Skeletal muscle cell (primary cell): Measurements from ENCODE around the gene TENM3.

ENCODE experiments used
- DNase-seq: peaks from one replicate; pipeline ENCODE4 v3.0.0-alpha.2; 2010; ENCODE audit warnings: low read depth
- H3K4me3 ChIP-seq: 2 replicates; pipeline ENCODE4 v1.5.1; 2011; ENCODE audit warnings: low read depth, mild to moderate bottlenecking, control low read depth, low read length, moderate library complexity

Gene TENM3

DNA sequence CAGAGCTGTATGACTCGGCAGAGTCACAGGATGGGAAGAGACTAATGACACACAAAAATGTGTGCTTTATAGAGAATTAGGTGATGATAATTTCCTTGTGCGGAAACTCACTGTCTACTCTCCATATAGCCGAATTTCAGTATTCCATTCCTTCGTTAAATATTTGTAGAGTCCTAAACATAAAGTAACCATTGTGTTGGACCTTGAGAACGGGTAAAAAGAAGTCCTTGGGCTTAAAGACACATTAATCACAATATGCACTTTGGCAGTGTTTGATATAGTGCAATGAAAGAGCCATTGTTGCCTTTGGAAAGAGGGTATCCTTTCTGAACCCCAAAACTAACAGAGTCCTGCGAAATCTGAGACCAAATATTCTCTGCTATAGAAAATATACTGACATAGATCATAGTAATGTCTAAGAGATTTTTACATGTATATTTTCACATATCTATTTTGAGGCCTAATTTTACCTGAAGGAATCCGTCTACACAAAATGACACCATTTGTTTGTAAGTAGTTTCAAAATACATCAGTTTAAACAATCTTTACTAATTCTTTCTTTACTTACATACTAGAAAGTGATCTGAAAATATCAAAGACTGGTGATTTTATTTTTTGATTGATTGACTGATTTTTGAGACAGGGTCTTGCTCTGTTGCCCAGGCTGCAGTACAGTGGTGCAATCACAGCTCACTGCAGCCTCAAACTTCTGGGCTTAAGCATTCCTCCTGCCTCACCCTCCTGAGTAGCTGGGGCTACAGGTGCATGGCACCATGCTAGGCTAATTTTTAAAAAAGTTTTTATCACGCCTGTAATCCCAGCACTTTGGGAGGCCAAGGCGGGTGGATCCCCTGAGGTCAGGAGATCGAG lies 377.1 kb downstream of the TENM3 start:
- no peak overlapping the region for H3K4me3 ChIP-seq
- DNase-seq: no peak

DNA sequence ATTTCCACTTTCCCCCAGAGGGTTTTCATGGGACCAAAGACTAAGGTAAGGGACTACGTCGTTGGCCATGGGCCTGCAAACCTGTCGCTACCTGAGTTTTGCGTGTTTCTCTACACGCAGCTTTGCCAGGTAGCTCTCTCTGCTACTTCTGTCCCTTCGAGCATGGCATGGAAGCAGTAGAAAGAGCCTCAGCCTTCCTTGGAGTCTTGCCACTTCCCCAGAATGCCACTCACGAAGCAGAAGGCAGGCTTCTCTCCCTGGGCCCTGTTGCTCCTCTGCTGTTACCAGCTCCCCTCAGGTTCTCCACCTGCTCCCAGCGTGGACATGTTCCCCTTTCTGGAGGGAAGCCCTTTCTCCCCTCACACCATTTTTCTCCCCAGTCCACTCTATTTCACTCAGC lies 381.1 kb downstream of the TENM3 start:
- H3K4me3 ChIP-seq: no peak overlapping the region
- no peak for DNase-seq

DNA sequence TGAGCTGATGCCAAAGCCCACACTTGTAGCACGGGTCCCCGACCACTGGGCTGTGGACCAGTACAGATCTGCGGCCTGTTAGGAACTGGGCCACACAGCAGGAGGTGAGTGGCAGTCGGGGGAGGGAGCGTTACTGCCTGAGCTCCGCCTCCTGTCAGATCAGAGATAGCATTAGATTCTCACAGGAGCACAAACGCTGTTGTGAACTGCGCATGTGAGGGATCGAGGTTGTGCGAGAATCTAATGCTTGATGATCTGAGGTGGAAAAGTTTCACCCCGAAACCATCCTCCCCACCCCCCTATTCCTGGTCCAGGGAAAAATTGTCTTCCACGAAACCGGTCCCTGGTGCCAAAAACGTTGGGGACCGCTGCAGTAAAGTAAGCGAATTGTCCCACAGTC lies 382.0 kb downstream of the TENM3 start:
- H3K4me3 ChIP-seq: no peak overlapping the region
- no peak for DNase-seq

DNA sequence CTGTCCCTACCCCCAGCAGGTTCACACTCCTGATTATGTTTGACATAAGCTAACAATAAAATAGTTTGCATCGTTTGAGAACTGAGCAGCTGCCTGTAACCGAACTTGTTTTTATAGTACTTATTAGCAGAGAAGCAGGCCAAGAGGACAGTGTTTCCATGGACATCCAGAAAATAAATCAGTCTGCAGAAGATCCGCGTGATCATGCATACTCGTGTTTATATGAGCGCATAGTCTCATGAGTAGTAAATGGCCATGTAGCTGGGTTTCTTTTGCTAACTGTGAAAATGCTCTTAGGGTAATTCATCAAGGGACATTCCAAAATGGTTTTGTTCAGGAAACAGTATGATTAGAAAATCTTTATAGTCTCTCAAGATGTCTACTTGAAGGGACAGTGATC lies 384.8 kb downstream of the TENM3 start:
- DNase-seq: no peak
- H3K4me3 ChIP-seq: no peak overlapping the region

DNA sequence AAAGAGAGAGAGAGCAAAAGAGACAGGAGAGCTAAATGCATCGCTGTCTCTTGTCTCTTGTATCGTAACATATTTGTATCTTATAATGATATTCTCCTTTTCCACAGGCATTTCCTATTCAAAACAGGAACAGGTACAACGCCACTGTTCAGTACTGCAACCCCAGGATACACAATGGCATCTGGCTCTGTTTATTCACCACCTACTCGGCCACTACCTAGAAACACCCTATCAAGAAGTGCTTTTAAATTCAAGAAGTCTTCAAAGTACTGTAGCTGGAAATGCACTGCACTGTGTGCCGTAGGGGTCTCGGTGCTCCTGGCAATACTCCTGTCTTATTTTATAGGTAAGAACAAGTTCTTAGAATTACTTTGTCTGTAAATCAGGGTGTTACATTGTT lies 385.3 kb downstream of the TENM3 start:
- DNase-seq: no peak
- H3K4me3 ChIP-seq: no peak overlapping the region

DNA sequence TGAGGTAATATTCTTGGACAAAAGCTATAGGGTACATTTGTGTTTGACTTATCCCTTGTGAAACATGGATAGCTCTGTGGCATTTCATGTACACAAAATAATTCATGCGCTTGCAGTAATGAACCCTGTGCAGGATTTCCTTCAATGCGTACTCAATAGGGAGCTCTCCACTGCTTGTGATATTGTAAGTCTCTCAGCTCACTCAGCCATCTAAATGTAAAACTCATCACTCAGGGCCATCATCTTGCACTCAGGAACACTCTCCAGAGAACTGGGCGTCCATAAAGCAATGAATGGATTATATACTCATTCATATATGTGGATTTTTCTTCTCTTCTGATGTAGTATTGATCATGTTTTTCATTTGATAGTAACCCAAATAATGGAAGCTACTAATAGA lies 385.9 kb downstream of the TENM3 start:
- H3K4me3 ChIP-seq: no peak overlapping the region
- no peak for DNase-seq

DNA sequence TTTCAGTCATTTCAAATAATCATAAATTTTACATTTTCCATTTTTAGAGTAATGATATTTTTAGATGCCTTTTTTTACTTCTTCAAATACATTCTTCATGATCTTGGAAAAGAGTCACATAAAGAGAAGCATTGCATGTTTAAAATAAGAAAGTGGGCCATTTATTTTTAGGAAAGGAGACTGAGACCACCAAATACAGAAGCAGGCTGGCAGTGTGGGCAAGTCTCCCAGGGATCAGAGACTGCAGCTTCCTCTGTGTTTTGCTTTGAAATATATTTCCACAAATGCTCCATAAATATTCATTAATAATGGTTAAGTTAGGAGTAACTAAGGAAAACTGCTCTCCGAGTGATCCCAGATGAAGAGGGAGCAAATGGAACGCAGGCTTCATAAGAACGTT lies 397.3 kb downstream of the TENM3 start:
- no peak for DNase-seq

DNA sequence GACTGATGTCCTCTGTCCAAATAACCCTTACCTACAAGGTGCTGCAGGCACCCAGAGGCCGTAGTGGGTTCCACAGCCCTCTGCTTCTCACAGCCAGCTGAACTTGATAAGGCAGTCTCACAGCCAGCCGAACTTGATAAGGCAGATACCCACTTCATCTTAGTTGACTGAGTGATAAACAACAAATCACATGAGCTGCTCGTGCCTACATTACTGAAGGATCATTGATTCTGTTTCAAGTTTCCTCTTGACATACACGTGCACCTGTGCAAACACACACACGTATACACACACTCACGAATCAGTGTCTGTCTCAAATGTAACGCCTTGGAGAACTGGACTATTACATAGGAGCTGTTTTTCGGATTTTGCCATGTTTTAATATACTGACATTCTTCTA lies 397.7 kb downstream of the TENM3 start:
- H3K4me3 ChIP-seq: no peak overlapping the region
- DNase-seq: no peak

More for the DNA sequence above, 397.3 kb downstream of the TENM3 start:
- H3K4me3 ChIP-seq: no peak overlapping the region

DNA sequence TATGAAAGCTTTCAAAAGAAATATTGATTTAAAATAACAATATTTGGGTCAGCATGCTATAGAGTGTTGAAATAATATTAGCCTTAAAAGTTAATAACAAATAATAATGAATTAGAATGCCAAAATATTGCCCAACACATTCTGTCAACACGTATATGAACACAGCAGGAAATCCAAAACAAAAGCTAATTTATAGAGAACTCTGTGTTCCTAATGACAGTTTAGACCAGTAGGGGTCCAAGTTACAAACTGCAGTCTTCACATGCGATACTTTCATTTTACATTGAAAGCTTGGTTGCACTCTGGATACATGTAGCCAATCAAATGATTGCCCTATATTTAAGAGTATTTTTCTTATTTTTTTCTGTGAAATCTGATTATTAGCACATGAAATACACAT lies 399.6 kb downstream of the TENM3 start:
- H3K4me3 ChIP-seq: no peak overlapping the region
- peak; percentile 46 for DNase-seq

DNA sequence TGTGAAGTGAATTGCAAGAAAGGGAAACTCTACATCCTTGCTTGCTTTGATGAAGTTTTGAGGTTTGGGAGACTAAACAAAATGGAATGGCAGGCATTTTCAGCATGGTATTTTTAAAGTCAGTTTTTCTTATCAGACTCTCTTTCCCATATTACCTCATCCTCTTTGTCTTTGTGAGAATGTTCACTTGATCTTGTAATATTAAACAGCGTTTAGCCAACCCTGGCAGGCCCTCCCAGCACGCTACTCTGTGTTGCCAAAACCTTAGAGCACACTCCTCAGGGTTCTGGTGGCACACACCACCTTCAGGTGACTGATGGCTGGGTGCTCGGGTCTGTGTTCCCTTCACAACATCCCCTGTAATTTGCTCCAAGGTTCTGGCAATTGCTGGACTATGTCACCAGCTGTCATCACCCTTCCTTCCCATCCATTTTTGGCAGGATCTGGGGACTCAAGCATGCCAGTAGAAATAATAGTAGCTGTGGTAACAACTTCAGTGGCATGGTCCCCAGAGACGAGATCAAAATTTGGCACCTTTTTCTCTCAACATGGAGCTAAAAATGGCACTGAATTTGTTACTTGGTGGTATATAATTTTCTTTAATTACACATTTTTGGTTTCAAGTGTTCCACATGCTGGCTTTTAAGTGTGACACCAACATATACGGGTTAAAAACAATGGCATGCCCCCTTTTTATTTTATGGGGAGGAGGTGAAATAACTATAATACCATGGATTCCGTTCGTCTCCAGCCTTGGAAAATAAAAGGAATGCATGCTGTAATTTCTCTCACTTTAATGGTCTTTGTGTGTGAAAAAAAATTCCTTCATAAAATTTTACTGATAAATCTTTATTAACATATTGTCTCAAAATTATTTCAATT lies 400.8 kb downstream of the TENM3 start:
- peak; percentile 58 for DNase-seq
- no peak overlapping the region for H3K4me3 ChIP-seq

DNA sequence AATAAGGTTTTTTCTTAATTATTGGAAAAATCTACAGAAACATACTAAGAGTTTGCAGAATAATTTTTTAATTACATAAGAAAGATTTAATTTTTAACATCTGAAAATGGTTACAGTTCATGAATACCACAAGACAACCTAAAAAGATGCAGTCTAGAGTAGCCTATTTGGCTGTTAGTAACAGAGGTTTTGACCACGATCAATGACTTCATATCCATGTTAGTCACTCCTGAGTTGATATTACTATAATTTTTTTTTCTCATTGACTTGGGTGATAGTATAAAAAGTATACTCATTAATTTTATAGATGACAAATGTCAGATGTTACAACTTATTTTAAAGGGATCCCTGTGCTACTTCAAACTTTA lies 401.5 kb downstream of the TENM3 start:
- no peak overlapping the region for H3K4me3 ChIP-seq
- peak; percentile 21 for DNase-seq

DNA sequence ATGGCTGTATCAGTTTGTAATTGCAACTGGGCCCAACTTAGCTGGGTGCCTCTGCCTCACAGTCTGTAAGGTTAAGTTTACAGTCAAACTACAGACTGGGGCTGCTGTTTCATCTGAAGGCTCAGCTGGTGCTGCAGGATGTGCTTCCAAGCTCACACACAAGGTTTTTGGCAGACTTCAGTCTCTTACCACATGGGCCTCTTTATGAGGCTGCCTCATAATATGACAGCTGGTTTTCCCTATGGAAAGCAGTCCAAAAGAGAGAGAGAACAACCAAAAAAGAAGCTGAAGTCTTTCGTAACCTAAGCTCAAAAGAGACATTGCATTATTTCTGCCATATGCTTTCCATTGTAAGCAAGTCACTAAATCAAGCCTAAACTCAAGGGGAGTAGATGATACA lies 402.3 kb downstream of the TENM3 start:
- DNase-seq: peak; percentile 27
- H3K4me3 ChIP-seq: no peak overlapping the region

DNA sequence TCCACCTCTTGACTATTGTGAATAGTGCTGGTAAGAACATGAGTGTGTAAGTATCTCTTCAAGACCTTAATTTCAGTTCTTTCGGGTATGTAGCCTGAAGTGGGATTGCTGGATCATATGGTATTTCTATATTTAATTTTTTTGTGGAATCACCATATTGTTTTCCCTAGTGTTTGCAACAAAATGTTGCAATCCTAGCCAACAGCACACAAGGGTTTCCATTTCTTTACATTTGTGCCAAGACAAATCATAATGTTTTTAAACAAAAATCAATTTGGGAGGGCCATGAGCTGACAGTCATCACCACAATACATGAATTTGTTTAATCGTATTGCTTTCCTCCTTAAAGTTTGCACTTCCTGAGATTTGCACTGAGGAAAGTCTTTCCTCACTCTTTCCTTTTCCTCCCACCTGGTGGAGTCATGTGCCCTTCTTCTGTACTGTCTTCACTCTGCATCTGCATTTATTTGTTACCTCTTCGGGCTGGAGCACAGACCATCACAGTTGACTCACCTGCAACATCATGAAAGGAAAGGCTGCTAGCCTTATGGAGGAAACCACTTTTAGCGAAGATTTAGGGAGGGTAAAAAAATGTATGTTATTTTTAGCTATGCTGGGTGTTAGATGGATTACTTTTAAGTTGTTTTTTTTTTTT lies 404.6 kb downstream of the TENM3 start:
- no peak for DNase-seq
- no peak overlapping the region for H3K4me3 ChIP-seq

DNA sequence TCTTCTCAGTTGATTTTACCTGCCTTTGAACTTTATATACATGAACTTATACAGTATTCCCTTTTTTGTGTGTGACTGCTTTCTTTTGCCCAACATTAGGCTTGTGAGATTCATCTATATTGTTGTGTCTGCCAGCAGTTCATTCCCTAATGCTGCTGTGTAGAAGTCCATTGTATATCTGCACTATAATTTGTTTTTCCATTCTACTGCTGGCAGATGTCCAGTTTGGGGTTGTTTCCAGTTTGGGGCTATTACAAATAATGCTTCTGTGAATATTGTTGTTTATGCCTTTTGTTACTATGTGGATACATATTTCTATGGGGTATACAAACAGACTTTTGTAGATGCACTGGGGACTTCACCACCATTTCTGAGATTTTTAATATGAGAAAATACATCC lies 405.6 kb downstream of the TENM3 start:
- no peak overlapping the region for H3K4me3 ChIP-seq
- no peak for DNase-seq

DNA sequence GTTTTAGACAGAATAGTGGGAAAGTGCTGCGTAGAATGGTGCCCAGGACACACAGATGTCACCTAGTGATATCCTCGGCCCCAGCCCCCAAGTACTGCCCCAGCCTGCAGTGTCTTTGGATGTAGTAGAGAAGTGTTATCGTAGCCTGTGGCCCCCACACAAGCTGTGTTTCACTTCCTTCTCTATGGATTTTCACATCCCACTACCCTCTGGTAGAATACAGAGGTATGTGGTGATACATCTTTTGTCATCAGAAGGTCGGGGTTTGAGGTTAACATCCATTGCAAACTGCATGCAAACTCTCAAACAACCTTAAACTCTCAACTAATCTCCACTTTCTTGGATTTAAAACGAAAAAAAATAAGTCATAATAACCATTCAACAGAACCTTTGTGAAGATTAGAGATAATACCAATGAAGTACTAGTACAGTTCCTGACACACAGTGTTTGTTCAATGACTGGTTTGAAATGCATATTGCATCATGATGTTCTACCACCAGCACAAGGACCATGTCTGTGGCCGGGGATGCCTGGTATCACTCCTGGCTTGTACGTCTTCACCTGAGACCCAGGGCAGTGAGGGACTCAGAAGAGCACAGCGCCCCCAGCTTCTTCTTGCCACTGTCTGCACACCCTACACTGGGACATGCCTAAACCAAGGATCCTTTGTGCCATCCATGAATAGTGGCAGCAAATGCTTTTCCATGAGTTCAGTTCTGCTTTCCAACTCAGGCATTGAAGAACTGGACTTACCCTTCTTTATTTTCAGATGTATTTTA lies 406.7 kb downstream of the TENM3 start:
- peak; percentile 18 for DNase-seq
- no peak overlapping the region for H3K4me3 ChIP-seq

DNA sequence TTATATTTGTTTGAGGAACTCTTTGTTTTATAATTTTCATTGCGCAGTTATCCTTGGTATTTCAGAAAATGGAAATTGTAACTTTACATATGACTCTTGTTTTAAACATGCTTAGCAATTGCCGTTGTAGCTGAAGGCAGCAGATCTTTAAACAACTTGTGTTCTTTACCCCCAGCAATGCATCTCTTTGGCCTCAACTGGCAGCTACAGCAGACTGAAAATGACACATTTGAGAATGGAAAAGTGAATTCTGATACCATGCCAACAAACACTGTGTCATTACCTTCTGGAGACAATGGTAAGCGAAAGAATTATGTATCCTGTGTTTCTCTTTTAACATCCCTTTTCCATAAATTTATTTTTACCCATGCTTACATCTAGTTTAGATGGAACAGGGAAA lies 410.4 kb downstream of the TENM3 start:
- DNase-seq: peak; percentile 80
- H3K4me3 ChIP-seq: no peak overlapping the region

DNA sequence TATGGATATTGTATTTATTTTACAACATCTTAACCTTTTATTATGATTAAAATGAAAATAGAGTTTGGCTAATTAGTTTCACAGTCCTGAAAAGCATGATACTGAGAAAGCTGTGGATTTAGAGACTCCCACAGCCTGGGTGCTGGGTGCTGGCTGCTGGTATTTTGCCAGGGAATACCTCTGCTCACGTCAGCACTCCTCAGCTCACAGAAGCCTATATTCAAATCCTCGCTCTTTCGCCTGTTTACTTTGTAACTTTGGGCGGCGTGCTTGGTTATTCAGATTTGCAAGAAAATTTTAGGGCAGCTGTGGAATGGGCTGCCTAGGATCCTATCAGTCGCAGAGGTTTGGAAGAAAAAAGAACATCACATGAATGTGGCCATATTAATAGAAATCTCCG lies 412.1 kb downstream of the TENM3 start:
- H3K4me3 ChIP-seq: no peak overlapping the region
- DNase-seq: no peak

DNA sequence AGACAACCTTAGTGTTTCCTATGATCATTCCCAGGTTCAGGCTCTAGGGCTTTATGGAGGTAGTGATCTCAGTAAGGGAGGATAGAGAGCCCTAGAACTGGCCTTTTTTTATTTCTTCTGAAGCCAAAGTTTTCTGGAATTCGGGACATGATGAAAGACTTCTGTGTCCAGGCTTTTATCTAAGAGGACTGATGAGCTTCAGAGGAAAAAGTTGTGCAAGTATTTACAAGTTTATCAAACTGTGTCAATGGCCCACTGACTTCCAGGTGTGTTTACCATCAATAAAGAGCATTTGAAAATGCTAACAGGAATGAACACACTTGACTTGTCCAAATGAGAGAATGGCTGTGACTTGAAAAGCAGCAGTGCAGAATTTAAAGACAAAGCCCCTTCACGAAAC lies 419.3 kb downstream of the TENM3 start:
- no peak overlapping the region for H3K4me3 ChIP-seq
- DNase-seq: no peak

DNA sequence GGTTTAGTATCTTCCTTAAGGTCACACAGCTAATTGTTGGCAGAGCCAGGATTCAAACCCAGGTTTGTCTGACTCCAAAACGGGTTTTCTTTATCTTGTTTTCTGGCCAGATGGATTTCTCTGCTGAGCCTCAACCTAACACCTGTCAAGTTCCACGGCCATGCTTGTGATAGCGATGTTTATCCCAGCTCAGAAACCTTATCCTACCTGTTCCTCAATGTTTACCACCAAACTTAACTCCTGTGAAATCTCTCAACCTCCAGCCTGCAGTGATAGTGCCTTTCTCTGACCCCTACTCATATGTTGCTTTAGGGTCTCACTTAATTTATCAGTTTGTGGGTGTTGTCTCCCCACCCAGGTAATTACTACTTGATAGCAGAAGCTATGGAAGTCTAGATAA lies 428.0 kb downstream of the TENM3 start:
- no peak for DNase-seq
- H3K4me3 ChIP-seq: no peak overlapping the region

DNA sequence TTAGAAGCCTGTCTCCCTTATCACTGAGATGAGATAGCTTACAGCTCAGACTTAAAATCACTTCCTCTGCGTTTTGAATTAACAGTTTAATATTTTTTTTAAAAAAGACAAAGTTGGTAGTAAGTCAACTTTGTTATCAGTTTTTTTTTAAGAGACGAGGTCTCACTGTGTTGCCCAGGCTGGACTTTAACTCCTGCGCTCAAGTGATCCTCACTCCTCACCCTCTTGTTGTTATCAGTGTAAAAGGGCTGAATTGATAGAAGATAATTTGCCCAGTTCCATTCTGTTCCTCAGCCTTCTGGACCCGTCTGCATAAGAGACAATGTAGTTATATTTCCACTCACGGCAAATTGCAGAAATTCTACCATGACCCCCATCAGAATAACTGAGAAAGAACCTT lies 428.5 kb downstream of the TENM3 start:
- DNase-seq: no peak
- H3K4me3 ChIP-seq: no peak overlapping the region
